HG03457 (cell line): ENCODE measurements around the gene ZCCHC10.
"Not testable (repeated sequence)": the region's sequence is repeated elsewhere in the genome, so short reads cannot be mapped to it uniquely, and the experiment has no call there.

Experiments used
- ATAC-seq: cut with Tn5 transposase; IDR thresholded peaks from one replicate; pipeline ENCODE4 v1.9.1; 2021; ENCODE audit warnings: moderate number of reproducible peaks; ENCODE audit not compliant: unreplicated experiment

The ZCCHC10 gene

GRCh38 chr5:132979976-132980375 is 46.4 kb downstream of the ZCCHC10 start:
- no peak for ATAC-seq

- ATAC-seq, result no peak
Observed at GRCh38 chr5:132979367-132979940, 46.9 kb downstream of the ZCCHC10 start.

GRCh38 chr5:132976852-132977251 is 49.5 kb downstream of the ZCCHC10 start:
- no peak for ATAC-seq

- ATAC-seq, result not testable (repeated sequence)
Observed at GRCh38 chr5:132972436-132972828, 53.9 kb downstream of the ZCCHC10 start.

GRCh38 chr5:132971483-132972435 is 54.6 kb downstream of the ZCCHC10 start:
- ATAC-seq, result no peak

- no peak for ATAC-seq
Observed at GRCh38 chr5:132965120-132965519, 61.2 kb downstream of the ZCCHC10 start.

GRCh38 chr5:132963171-132964104 is 62.9 kb downstream of the ZCCHC10 start, which contains the start of gene AFF4:
AFF4 (minus strand) TSS chr5:132963634; CDS start chr5:132937189, 26,445 bp downstream.
- ATAC-seq, result peak; percentile 90

GRCh38 chr5:132962429-132963021 is 63.8 kb downstream of the ZCCHC10 start:
- ATAC-seq, result no peak

GRCh38 chr5:132961887-132962286 is 64.5 kb downstream of the ZCCHC10 start:
- no peak for ATAC-seq

- ATAC-seq, result not testable (repeated sequence)
Observed at GRCh38 chr5:132961123-132961815, 65.1 kb downstream of the ZCCHC10 start.

GRCh38 chr5:132956166-132956799 is 70.1 kb downstream of the ZCCHC10 start:
- not testable (repeated sequence) for ATAC-seq

- no peak for ATAC-seq
Observed at GRCh38 chr5:132953710-132954109, 72.6 kb downstream of the ZCCHC10 start.

- no peak for ATAC-seq
Observed at GRCh38 chr5:132952829-132953228, 73.5 kb downstream of the ZCCHC10 start.

- no peak for ATAC-seq
Observed at GRCh38 chr5:132951897-132952296, 74.5 kb downstream of the ZCCHC10 start.

GRCh38 chr5:132949136-132949535 is 77.2 kb downstream of the ZCCHC10 start:
- no peak for ATAC-seq

- ATAC-seq, result no peak
Observed at GRCh38 chr5:132947671-132948070, 78.7 kb downstream of the ZCCHC10 start.
